Measurements from ENCODE around the gene FN3K.
A peak's percentile ranks its signal among the peaks of the same experiment; 100 is the strongest.

Gene FN3K

DNA sequence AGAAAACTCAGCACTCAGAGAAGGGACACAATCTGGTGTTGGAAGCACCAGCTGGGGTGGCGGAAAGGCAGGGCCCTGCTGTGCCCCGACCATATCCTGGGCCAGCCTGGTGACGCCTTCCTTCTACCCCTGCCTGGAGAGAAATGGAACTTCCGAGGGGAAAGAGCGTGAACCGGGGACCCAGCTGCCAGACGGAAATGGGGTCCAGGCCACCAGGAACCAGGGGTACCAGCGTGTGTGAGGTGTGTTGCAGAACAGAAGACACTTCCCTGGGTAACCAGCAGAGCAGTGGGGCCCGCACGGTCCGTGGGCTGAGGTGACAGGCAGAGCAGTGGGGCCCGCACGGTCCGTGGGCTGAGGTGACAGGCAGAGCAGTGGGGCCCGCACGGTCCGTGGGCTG lies 43.7 kb upstream of the FN3K start:
- TF ChIP-seq, protein P1, sequence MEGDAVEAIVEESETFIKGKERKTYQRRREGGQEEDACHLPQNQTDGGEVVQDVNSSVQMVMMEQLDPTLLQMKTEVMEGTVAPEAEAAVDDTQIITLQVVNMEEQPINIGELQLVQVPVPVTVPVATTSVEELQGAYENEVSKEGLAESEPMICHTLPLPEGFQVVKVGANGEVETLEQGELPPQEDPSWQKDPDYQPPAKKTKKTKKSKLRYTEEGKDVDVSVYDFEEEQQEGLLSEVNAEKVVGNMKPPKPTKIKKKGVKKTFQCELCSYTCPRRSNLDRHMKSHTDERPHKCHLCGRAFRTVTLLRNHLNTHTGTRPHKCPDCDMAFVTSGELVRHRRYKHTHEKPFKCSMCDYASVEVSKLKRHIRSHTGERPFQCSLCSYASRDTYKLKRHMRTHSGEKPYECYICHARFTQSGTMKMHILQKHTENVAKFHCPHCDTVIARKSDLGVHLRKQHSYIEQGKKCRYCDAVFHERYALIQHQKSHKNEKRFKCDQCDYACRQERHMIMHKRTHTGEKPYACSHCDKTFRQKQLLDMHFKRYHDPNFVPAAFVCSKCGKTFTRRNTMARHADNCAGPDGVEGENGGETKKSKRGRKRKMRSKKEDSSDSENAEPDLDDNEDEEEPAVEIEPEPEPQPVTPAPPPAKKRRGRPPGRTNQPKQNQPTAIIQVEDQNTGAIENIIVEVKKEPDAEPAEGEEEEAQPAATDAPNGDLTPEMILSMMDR (conservative IDR thresholded peaks at IDR 0.05; ENCODE audit: low read depth, low read length) = no peak
- no peak for DNase-seq (ENCODE audit: low read depth)
- H3K4me3 ChIP-seq (ENCODE audit: low read depth, low read length) = no peak overlapping the region

DNA sequence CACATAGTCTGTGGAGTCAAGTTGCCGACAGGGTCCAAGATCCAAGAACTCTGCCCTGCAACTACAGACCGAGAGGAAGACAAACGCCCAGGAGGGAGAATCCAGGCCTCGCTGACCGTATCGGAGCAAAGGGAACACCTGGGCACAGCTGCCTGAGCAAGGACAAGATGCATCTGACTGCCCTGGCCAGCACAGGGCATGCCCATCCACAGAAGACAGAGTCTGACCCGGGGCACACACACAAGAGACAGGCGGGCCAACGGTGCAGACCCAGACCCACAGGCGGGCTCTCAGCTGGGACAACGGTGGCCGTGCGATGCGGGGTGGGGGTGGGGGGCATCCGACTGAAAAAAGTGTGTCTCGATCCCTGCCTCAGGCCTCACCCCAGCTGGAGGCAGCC lies 43.1 kb upstream of the FN3K start:
- no peak for DNase-seq (ENCODE audit: low read depth)
- TF ChIP-seq, protein P1 (conservative IDR thresholded peaks at IDR 0.05; ENCODE audit: low read depth, low read length) = no peak

DNA sequence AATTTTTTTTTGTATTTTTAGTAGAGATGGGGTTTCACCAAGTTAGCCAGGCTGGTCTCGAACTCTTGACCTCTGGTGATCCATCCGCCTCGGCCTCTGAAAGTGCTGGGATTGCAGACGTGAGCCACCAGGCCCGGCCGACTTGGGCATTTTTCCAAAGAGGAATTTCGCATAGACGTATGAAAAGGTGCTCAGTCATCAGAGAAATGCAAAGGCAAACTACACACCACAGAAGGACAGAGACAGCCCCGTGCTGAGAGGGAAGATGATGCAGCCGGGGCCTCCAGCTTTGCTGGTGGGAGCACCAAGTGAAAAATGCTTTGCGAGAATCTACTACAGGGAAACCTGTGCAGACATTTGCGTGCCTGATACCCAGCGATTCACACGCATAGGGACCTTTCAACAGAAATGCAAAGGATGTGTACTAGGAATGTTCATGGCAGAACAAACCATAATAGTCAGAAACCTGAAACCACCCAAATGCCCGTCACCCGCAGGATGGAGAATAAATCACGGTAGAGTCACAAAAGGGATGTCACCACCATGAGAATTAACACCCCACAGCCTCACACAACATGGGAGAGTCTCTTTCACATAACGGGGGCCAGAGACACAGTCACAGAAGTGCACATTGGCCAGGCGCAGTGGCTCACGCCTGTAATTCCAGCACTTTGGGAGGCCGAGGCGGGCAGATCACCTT lies 42.1 kb upstream of the FN3K start:
- TF ChIP-seq, protein P1 (conservative IDR thresholded peaks at IDR 0.05; ENCODE audit: low read depth, low read length) = no peak
- no peak for DNase-seq (ENCODE audit: low read depth)
- no peak overlapping the region for H3K4me3 ChIP-seq (ENCODE audit: low read depth, low read length)

More for the DNA sequence above, 43.1 kb upstream of the FN3K start:
- no peak overlapping the region for H3K4me3 ChIP-seq (ENCODE audit: low read depth, low read length)

DNA sequence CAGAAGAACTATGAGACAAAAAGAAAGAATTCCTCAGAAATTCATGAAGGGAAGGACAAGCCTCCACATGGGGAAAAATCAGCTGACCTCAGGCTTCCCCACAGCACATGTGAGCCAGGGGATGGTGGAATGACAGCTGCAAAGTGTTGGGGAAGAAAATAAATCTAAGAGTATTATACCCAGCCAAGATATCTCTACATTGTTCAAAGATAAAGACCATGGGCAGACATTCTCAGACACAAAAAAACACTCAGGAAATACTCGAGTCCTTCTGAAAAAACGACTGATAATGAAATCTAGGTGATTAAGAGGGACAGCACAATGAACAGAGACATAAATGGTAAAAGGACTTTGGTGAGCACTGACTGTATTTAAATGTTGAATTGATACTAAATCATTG lies 40.8 kb upstream of the FN3K start:
- TF ChIP-seq, protein P1 (conservative IDR thresholded peaks at IDR 0.05; ENCODE audit: low read depth, low read length) = no peak
- DNase-seq (ENCODE audit: low read depth) = no peak
- no peak overlapping the region for H3K4me3 ChIP-seq (ENCODE audit: low read depth, low read length)

DNA sequence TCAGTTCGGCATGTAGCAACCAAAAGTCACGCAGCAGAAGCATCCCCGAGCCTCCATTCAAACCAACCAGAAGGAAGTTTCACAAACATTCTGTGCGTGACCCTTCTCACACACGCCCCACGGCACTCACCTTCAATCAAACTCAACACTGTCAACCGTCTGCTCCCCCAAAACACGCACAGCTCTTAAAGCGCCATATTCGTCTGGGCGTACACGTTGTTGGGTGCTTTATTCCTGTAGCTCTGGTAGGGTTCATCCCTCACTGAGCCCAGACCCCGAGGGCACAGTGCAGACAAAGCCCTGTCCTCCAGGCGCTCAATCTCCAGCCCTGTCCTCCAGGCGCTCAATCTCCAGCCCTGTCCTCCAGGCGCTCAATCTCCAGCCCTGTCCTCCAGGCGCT lies 39.2 kb upstream of the FN3K start:
- TF ChIP-seq, protein P1 (conservative IDR thresholded peaks at IDR 0.05; ENCODE audit: low read depth, low read length) = no peak
- no peak for DNase-seq (ENCODE audit: low read depth)
- H3K4me3 ChIP-seq (ENCODE audit: low read depth, low read length) = no peak overlapping the region

DNA sequence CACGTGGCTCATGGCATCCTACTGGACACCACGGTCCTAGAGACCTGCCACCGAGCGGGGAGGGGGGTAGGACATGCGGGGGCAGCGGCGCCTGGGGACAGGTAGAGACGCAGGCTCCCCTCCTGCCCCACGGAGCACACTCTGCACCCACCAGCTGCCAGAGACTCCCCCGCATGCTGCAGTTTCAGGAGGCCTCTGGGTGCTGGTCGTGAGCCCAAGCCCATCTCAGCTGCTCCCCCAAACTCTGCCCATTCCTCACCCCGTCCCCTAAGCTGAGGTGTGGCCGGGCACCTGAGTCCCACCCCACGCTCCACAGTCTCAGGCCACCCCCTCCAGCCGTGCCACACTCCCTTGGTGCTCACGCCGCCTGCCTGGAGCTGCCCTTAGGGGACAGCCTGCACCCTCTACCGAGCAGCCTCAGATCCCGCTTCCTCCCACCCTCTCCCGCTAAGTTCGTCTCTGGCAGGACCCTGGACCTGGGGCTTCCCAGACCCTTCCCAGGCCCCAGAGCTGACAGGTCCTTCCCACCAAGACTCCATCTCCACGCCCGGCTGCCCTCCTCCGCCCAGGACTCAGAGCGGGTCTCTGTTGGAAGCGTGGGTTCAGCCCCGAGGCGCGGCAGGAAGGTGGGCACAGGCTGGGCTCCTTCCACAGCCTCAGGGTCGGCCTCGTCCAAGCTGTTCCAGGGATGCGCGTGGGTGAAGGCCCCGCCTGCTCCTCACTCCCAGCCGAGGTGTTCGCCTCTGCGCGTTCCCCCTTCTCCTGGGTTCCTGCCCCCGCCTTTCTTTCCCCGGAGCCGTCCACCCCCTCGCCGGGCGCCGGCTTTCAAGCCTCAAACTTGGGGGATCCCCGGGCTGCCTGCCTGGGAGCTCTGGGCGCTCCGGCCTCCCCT lies 38.3 kb upstream of the FN3K start:
- TF ChIP-seq, protein P1 (conservative IDR thresholded peaks at IDR 0.05; ENCODE audit: low read depth, low read length) = no peak
- no peak for DNase-seq (ENCODE audit: low read depth)

More for the DNA sequence above, 38.3 kb upstream of the FN3K start:
- H3K4me3 ChIP-seq (ENCODE audit: low read depth, low read length) = peak overlapping the region; percentile 64
